ENCODE data around the gene GLB1L2. TPM values are rescaled to one million over a fixed set of nuclear protein-coding genes. Genes with fewer than 3 reads are reported as not detected.
A peak's percentile ranks its signal among the peaks of the same experiment; 100 is the strongest.

GLB1L2 gene
- total RNA-seq, 1 donor = not detected

GRCh38 chr11:134413043-134413825 is 81.4 kb downstream of the GLB1L2 start:
- no peak for TF ChIP-seq CTCF (IDR thresholded peaks at IDR 0.05; ENCODE audit: insufficient read depth, low read length)
- no peak for DNase-seq (ENCODE audit: low read depth)
- no peak overlapping the region for H3K4me3 ChIP-seq (ENCODE audit: low read depth, low read length)

- no peak for TF ChIP-seq CTCF (IDR thresholded peaks at IDR 0.05; ENCODE audit: insufficient read depth, low read length)
- H3K4me3 ChIP-seq (ENCODE audit: low read depth, low read length) = no peak overlapping the region
- no peak for DNase-seq (ENCODE audit: low read depth)
These were observed 82.3 kb downstream of the GLB1L2 start for GRCh38 chr11:134413826-134414731.

GRCh38 chr11:134414766-134415765 is 83.3 kb downstream of the GLB1L2 start:
- DNase-seq (ENCODE audit: low read depth) = no peak
- H3K4me3 ChIP-seq (ENCODE audit: low read depth, low read length) = no peak overlapping the region

GRCh38 chr11:134416726-134417125 is 84.9 kb downstream of the GLB1L2 start:
- no peak overlapping the region for H3K4me3 ChIP-seq (ENCODE audit: low read depth, low read length)
- no peak for TF ChIP-seq CTCF (IDR thresholded peaks at IDR 0.05; ENCODE audit: insufficient read depth, low read length)
- no peak for DNase-seq (ENCODE audit: low read depth)

More at GRCh38 chr11:134414766-134415765, 83.3 kb downstream of the GLB1L2 start:
- no peak for TF ChIP-seq CTCF (IDR thresholded peaks at IDR 0.05; ENCODE audit: insufficient read depth, low read length)

GRCh38 chr11:134417871-134418840 is 86.4 kb downstream of the GLB1L2 start:
- DNase-seq (ENCODE audit: low read depth) = peak; percentile 2
- H3K4me3 ChIP-seq (ENCODE audit: low read depth, low read length) = no peak overlapping the region
- no peak for TF ChIP-seq CTCF (IDR thresholded peaks at IDR 0.05; ENCODE audit: insufficient read depth, low read length)
